OCI-LY3 (cell line): Measurements from ENCODE around the gene ERCC2.

Experiments
- H2AFZ ChIP-seq: fragments of 200-600, 300-600 bp; shearing (Covaris generic); 2 replicates; pipeline ENCODE4 v1.6.0; 2014; ENCODE audit warnings: antibody characterized with exemption, low read depth, low read length
- H3K27ac ChIP-seq: fragments of 200-600, 300-600 bp; sonication (generic); 2 replicates; pipeline ENCODE4 v1.5.1; 2014; ENCODE audit warnings: mild to moderate bottlenecking, low read length, moderate library complexity, mixed read lengths
- H3K27me3 ChIP-seq: fragments of 200-600, 300-600 bp; sonication (generic); 2 replicates; pipeline ENCODE4 v1.6.1; 2014; ENCODE audit warnings: low read depth, low read length, mixed read lengths
- H3K36me3 ChIP-seq: fragments of 200-600, 300-600 bp; sonication (generic); replicated peaks from 2 replicates; pipeline ENCODE3; 2014; ENCODE audit warnings: low read depth, low read length, mixed read lengths
- H3K4me1 ChIP-seq: fragments of 300-600, 200-600 bp; sonication (generic); 2 replicates; pipeline ENCODE4 v1.6.1; 2014; ENCODE audit warnings: low read length, mixed read lengths
- H3K4me2 ChIP-seq: fragments of 200-600, 300-600 bp; sonication (generic); 2 replicates; pipeline ENCODE4 v1.6.1; 2014; ENCODE audit warnings: low read length, mixed read lengths
- H3K4me3 ChIP-seq: fragments of 300-600, 200-600 bp; sonication (generic); 2 replicates; pipeline ENCODE4 v1.5.1; 2014; ENCODE audit warnings: antibody characterized with exemption, mild to moderate bottlenecking, low read length, moderate library complexity
- H3K79me2 ChIP-seq: fragments of 300-600, 200-600 bp; shearing (Covaris generic); 2 replicates; pipeline ENCODE4 v1.6.1; 2014; ENCODE audit warnings: mild to moderate bottlenecking, low read length, mixed read lengths
- H3K9ac ChIP-seq: fragments of 300-600, 200-600 bp; shearing (Covaris generic); 2 replicates; pipeline ENCODE4 v1.6.0; 2014; ENCODE audit warnings: mild to moderate bottlenecking, low read length, moderate library complexity
- H3K9me3 ChIP-seq: fragments of 200-600, 300-600 bp; shearing (Covaris generic); 2 replicates; pipeline ENCODE4 v1.6.1; 2014; ENCODE audit warnings: low read length, mixed read lengths; ENCODE audit not compliant: insufficient read depth
- H4K20me1 ChIP-seq: fragments of 200-600, 300-600 bp; sonication (generic); 2 replicates; pipeline ENCODE4 v1.6.1; 2016; ENCODE audit warnings: low read length, mixed read lengths; ENCODE audit not compliant: insufficient read depth
- CTCF ChIP-seq: fragments of 200-600, 300-600 bp; sonication (generic); IDR thresholded peaks from 2 replicates; pipeline ENCODE4 v1.5.1; 2014; ENCODE audit warnings: antibody characterized with exemption, low read length, low read depth
- EZH2phosphoT487 ChIP-seq: fragments of 200-600 bp; shearing (Covaris generic); IDR thresholded peaks from 2 replicates; pipeline ENCODE4 v1.6.1; 2018; ENCODE audit warnings: antibody characterized with exemption, mixed run types, low read depth

ERCC2 gene

GRCh38 chr19:45304141-45304926 is 66.0 kb downstream of the ERCC2 start:
- no peak overlapping the region for H3K4me2 ChIP-seq
- no peak overlapping the region for H2AFZ ChIP-seq
- no peaks in the 10 kb centered on the region for H3K27me3 ChIP-seq
- no peak overlapping the region for H3K27ac ChIP-seq
- H4K20me1 ChIP-seq, result no peaks in the 10 kb centered on the region
- no peak overlapping the region for H3K4me3 ChIP-seq
- no peaks in the 10 kb centered on the region for H3K9me3 ChIP-seq
- no peaks in the 10 kb centered on the region for H3K4me1 ChIP-seq
- H3K9ac ChIP-seq, result no peak overlapping the region
- H3K36me3 ChIP-seq, result no peaks in the 10 kb centered on the region
- no peaks in the 10 kb centered on the region for H3K79me2 ChIP-seq
- no peak for TF ChIP-seq EZH2phosphoT487
- TF ChIP-seq CTCF, result no peak

- Histone ChIP-seq H3K36me3 (no peaks in the 10 kb centered on the region), H2AFZ (no peak overlapping the region), H3K4me2 (no peak overlapping the region), H3K79me2 (no peaks in the 10 kb centered on the region), H3K27ac (no peak overlapping the region), H3K9ac (no peak overlapping the region), H3K4me3 (no peak overlapping the region), H3K4me1 (no peaks in the 10 kb centered on the region), H4K20me1 (no peaks in the 10 kb centered on the region), H3K27me3 (no peaks in the 10 kb centered on the region), H3K9me3 (no peaks in the 10 kb centered on the region)
- TF ChIP-seq CTCF (no peak), EZH2phosphoT487 (no peak)
Observed at GRCh38 chr19:45303269-45304060, 66.9 kb downstream of the ERCC2 start.

GRCh38 chr19:45302416-45302815 is 68.0 kb downstream of the ERCC2 start:
- Histone ChIP-seq H3K27me3 (no peaks in the 10 kb centered on the region), H3K4me2 (no peak overlapping the region), H3K4me3 (no peak overlapping the region), H4K20me1 (no peaks in the 10 kb centered on the region), H3K4me1 (no peaks in the 10 kb centered on the region), H3K79me2 (no peaks in the 10 kb centered on the region), H3K27ac (no peak overlapping the region), H3K9ac (no peak overlapping the region), H3K9me3 (no peaks in the 10 kb centered on the region), H3K36me3 (no peaks in the 10 kb centered on the region), H2AFZ (no peak overlapping the region)
- TF ChIP-seq CTCF (no peak), EZH2phosphoT487 (no peak)
